Measurements from ENCODE around the gene SLC6A11. TPM values are rescaled to one million over a fixed set of nuclear protein-coding genes. Genes with fewer than 3 reads are reported as not detected.

Gene SLC6A11
- total RNA-seq, 4 donors from 2014 or later = 6.2 to 13.4 (median 9.5) TPM

DNA sequence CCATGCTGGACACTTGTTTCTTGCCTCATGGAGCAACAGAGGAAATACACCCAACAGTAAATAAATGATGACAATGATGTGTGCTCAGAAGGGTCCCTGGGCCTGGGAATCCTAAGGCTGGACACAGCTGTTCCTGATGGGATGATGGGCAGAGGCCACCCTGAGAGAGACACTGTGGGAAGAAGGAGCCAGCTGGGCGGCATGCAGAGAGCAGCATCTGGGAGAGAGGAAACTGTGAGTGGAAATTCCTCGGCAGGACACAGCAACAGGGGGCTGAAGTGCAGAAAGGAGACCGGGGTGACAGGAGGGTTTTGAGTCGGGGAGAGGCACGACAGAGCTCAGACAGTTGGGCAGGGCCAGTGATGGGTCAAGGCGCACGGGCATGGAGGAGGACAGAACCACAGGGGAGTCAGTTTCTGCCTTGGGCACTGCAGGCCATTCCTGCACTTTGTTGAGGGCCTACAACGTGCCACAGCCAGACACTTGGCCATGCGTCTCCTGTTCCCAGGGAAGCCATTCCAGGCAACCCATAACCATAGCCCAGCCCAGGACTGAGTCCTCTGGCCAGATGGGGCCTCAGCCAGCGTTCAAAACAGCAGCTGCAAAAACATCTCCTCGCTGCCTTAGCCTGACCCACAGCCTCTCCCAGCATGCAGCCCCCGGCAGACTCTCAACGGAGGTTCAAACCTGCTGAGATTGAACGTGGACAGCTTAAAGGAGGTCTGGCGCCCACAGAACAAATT lies 139.9 kb downstream of the SLC6A11 start:
- DNase-seq = no peak
- Histone ChIP-seq H3K27ac (no peak overlapping the region), H3K27me3 (peaks cover 0 to 48% (median 0%) of the 10 kb centered on the region in 4 donors), H3K36me3 (no peaks in the 10 kb centered on the region), H3K4me1 (peaks cover 0 to 3% (median 0%) of the 10 kb centered on the region in 3 donors), H3K9me3 (no peaks in the 10 kb centered on the region), H3K4me3 (no peak overlapping the region)
- intact Hi-C loops (cut with DNase I) = no loop called here
- no peak for TF ChIP-seq POLR2A (IDR thresholded peaks at IDR 0.05)
- TF ChIP-seq, protein P1, sequence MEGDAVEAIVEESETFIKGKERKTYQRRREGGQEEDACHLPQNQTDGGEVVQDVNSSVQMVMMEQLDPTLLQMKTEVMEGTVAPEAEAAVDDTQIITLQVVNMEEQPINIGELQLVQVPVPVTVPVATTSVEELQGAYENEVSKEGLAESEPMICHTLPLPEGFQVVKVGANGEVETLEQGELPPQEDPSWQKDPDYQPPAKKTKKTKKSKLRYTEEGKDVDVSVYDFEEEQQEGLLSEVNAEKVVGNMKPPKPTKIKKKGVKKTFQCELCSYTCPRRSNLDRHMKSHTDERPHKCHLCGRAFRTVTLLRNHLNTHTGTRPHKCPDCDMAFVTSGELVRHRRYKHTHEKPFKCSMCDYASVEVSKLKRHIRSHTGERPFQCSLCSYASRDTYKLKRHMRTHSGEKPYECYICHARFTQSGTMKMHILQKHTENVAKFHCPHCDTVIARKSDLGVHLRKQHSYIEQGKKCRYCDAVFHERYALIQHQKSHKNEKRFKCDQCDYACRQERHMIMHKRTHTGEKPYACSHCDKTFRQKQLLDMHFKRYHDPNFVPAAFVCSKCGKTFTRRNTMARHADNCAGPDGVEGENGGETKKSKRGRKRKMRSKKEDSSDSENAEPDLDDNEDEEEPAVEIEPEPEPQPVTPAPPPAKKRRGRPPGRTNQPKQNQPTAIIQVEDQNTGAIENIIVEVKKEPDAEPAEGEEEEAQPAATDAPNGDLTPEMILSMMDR (IDR thresholded peaks at IDR 0.05) = no peak
- 69 to 73% methylated on average over 14 to 15 of the region's 15 CpGs for WGBS, 2 donors

DNA sequence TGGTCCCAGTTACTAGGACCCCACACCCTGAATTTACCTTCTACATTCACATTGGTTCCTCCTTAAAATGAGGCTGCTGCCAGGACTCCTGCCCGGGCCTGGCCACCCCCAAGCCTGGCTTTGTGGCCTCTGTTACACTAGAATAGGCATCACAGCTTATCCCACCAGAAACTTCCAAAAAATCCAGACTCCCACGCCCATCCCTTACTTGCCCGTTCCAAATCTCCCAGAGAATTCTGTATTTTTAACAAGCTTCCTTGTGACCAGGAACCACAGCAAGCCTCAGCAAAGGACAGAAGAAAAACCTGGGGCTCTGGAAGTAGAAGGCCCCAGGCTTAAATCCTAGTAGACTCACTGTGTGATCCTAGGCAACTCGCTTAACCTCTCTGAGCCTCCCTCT lies 140.5 kb downstream of the SLC6A11 start:
- WGBS, 2 donors = 56 to 64% methylated on average over 3 to 4 of the region's 4 CpGs
- no peak for DNase-seq
- no peaks in the 10 kb centered on the region for H3K36me3 ChIP-seq
- no peaks in the 10 kb centered on the region for H3K9me3 ChIP-seq
- H3K4me1 ChIP-seq = no peaks in the 10 kb centered on the region
- TF ChIP-seq, protein P1 (IDR thresholded peaks at IDR 0.05) = no peak
- no peak for TF ChIP-seq POLR2A (IDR thresholded peaks at IDR 0.05)
- no peak overlapping the region for H3K27ac ChIP-seq
- intact Hi-C loops (cut with DNase I) = no loop called here
- no peak overlapping the region for H3K4me3 ChIP-seq
- H3K27me3 ChIP-seq = peaks cover 0 to 47% (median 0%) of the 10 kb centered on the region in 4 donors

DNA sequence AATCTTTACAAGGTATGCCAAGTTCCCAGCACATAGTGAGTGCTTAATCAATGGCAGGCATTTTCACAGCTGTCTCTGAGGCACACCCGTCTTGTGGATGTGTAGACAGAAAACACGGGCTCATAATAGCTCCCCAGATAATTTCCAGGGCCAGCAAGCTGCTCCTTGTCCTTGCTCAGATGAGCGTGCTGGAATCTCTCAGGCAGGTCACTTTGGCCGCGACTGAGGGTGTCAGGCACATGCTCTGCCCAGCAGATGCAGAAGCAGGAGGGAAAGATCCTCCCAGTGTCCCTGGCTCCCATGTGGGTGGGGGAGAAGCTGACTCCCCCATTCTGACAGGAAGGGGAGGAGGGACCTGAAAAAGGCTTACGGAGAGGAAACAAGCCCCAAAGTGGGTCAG lies 141.0 kb downstream of the SLC6A11 start:
- Histone ChIP-seq H3K27ac (no peak overlapping the region), H3K36me3 (no peaks in the 10 kb centered on the region), H3K4me3 (no peak overlapping the region), H3K27me3 (peaks cover 0 to 47% (median 0%) of the 10 kb centered on the region in 4 donors), H3K4me1 (no peaks in the 10 kb centered on the region), H3K9me3 (no peaks in the 10 kb centered on the region)
- no peak for DNase-seq
- intact Hi-C loops (cut with DNase I) = no loop called here
- 67 to 75% methylated on average over 2 to 6 of the region's 6 CpGs for WGBS, 2 donors
- no peak for TF ChIP-seq POLR2A (IDR thresholded peaks at IDR 0.05)
- TF ChIP-seq, protein P1 (IDR thresholded peaks at IDR 0.05) = no peak

DNA sequence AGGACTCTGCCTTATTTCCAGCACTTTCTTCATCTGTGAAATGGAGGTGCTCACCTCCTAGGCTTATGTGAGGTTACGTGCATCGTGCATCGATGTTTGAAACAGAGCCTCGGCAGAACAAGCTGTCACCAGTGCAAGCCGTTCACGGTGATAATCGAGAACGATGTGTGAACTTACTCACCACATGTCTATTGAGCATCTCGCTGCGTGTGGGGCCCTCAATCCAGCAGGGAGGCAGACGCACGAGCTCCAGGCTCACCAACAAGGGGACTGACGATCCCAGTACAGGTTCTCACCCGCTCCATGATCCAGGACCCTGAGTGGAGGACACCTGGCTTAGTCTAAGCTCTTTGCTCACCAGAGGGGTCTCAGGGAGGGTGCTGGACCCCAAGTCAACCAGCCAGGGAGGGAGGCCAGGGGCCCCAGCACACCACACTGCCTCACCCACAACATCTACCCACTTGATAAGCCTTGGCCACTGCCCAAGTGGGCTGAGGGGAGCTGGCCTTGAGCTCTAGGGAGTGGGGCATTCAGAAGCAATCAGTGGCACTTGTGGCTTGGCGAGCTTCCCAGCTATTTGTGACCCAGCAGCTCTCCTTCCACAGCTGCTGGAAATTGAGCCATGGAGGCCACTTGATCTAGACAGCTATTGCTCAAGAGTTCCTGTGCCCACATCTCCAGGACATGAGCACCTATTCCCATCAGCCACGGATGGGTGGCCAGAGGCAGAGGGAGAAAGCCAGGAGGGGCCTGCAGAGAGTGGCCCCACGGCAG lies 142.1 kb downstream of the SLC6A11 start:
- Histone ChIP-seq H3K4me3 (no peak overlapping the region), H3K36me3 (no peaks in the 10 kb centered on the region), H3K27ac (no peak overlapping the region), H3K9me3 (no peaks in the 10 kb centered on the region), H3K27me3 (peaks cover 0 to 40% (median 0%) of the 10 kb centered on the region in 4 donors), H3K4me1 (no peaks in the 10 kb centered on the region)
- intact Hi-C loops (cut with DNase I) = no loop called here
- 79 to 80% methylated on average over 2 to 10 of the region's 17 CpGs for WGBS, 2 donors
- TF ChIP-seq, protein P1 (IDR thresholded peaks at IDR 0.05) = no peak
- no peak for TF ChIP-seq POLR2A (IDR thresholded peaks at IDR 0.05)
- no peak for DNase-seq

DNA sequence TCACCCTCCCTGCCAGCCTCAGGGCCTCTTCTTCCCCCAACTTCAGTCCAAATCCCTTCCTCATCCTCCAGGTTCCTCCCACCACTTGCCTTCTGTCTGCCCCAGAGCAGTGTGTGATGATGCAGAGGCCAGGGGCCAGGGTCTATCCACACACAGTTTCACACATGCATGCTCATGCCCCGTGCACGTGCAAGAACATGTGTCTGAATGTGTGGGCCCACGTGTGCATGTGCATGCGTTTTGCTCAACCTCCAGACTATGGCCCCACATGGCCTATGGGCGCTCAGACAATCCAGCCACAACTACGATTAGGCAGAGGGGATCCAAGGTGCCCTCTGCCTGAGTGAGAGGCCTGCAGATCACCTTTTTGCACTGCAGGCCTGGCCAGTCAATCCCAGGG lies 144.2 kb downstream of the SLC6A11 start:
- TF ChIP-seq, protein P1 (IDR thresholded peaks at IDR 0.05) = no peak
- no peak for TF ChIP-seq POLR2A (IDR thresholded peaks at IDR 0.05)

More for the DNA sequence above, 144.2 kb downstream of the SLC6A11 start:
- no peaks in the 10 kb centered on the region for H3K9me3 ChIP-seq
- no peak overlapping the region for H3K27ac ChIP-seq
- H3K4me3 ChIP-seq = no peak overlapping the region
- H3K4me1 ChIP-seq = no peaks in the 10 kb centered on the region
- DNase-seq = no peak
- 82 to 87% methylated on average over 3 to 4 of the region's 6 CpGs for WGBS, 2 donors
- intact Hi-C loops (cut with DNase I) = no loop called here
- no peaks in the 10 kb centered on the region for H3K36me3 ChIP-seq
- peaks cover 0 to 47% (median 0%) of the 10 kb centered on the region in 4 donors for H3K27me3 ChIP-seq

Measured in esophagus squamous epithelium (tissue), 5 donors.